ENCODE measurements around the gene EXOG.

EXOG gene

DNA sequence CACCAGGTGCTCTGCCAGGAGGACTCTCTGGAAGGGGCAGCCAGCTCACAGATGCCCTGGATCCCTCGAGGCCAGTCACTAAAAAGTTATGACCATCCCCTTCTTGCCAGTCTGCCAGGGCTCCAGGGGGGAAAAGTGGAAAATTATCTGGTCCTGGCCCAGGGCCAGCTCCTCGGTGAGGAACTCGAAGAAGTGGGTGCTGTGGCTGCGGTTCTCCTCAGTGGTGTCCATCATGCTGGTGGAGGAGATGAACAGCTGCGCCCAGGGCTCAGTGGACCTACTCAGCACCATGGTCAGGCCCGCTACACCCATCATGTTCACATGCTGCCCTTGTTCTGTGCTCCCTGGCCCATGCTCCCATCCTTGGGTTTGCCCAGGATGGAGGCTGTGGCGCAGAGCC is 19.2 kb downstream of the EXOG start:
- no peak for DNase-seq

DNA sequence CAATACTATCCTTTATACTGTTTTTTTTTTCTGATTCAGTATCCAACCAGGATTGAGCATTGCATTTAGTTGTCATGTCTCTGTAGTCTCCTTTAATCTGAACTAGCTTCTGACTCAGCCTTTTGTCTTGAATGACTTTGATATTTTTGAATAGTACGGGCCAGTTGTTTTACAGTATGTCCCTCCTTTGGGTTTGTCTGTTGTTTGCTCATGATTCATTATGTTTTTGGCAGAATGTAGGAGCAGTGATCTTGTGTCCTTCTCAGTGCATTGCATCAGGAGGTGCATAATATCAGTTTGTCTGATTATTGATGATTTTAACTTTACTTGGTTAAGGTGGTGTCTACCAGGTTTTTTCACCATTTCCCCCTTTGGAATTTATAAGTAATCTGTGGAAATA is 20.5 kb downstream of the EXOG start:
- no peak for DNase-seq

GRCh38 chr3:38519000-38519399 is 22.9 kb downstream of the EXOG start:
- no peak for DNase-seq

DNA sequence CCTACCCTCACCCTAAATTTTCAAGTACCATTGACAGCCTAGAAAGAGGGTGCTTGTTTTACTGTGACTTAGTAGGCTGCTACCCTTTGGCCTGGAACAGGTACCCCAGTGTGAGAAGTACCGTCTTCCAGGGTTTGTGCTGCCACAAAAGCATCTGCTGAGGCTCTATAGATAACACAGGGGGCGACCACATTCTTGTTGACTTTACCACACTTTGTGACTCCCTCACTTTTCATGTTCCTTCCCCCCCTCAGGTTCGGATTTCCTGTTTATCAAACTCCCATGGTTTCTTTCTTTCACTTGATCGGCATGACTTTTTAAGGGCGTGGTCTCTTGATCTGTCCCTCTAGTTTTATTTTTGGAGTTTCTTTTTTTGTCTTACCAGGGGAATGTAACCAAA is 23.5 kb downstream of the EXOG start:
- no peak for DNase-seq

DNA sequence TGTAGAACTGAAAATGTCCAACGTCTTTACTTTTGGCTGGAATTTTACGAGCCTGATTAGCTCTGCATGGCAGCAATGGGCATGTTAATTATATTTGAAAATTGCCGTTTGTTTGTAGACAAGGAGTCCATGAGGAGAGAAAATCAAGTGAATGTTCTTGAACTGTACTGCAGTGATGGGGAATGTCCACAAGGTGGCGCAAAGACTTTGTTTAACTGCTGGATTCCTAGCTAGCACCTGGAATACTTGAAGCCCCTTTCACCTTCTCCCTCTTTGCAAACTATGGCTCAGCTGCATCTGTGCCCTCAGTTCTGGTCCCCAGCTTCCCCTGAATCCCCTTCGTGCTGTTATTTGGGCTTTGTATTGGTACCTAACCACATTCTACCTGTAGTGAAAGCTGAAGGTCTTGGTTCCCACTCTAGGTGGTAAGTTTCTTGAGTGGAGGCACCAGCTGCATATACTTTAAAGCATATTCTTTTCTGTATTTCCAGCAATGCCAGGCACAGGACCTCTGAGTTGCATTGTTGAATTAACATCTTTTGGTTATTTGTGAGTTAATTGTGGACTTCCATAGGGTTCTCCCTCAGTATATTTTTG is 25.3 kb downstream of the EXOG start:
- DNase-seq = peak; percentile 2

DNA sequence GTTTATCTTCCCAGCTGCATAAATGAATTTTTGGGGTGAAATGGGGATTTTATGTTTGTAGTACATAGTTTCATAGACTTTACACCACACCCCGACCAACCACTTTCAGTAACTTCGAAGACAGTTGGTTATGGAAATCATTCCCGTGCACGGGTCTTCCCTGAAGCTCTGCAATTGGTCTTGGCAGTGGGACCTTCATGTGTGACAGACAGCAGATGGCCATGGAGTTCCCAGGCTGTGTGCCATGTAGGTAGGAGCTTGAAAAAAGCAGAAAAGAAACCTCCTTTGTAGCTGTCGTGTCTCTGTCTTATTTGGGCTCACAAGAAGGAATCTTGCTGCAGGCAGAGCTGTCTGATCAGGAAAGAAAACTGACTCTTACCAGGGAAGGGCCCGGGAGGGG is 25.9 kb downstream of the EXOG start:
- DNase-seq = no peak

DNA sequence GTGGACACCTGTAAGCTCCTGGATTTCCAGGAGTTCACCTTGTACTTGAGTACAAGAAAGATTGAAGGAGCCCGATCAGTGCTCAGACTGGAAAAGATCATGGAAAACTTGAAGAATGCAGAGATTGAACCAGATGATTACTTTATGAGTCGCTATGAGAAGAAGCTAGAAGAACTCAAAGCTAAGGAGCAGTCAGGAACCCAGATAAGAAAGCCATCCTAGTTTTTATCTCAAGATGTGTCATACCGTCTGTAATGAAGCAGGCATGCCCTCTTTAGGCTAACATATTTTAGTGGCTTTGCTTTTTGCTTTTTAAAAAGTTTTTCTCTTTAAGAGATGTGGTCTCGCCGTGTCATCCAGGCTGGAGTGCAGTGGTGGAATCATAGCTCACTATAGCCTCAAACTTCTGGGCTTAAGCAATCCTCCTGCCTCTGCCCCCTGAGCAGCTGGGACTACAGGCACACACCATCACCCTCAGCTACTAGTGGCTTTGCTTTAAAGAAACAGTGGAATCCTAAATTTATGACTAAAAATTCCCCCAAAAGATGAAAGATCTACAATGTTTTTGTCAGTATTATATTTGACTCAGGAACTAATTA is 28.1 kb downstream of the EXOG start:
- DNase-seq = no peak

DNA sequence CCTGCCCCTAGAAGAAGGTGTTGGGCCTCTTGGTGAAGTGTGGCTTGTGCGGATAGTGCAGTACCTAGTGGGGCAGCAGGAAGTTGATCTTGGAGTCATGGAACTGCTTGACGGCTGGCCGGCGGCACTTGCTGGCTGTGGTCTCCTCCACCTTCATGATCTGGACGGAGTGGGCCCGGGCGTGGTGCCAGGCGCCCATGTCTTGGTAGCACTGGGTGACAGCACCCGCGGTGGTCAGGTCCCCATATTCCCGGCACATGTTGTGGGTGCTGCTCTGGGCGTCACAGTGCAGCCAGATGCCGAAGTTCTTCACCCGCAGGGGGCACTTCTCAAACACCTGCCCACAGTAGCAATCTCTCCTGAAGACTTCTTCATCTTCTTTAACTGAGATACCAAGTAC is 30.7 kb downstream of the EXOG start:
- DNase-seq = no peak

DNA sequence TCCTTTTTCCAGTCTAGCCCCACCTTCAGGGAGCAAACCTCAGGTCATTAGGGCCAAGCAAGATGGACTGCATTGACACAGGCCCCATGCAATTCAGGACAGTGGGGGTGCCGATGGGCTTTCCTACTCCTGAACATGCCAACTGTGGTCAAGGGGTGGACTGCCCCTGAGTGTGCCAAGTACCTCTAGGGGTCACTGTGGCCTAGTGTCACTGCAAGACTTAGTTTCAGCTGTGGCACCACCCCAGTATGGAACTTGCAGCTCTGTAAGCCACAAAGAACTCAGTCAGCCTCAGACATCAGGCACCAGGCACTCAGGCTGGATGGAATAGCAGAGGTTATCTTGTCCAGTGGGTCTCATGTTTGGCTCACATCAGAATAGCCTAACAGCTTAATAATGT is 32.3 kb downstream of the EXOG start:
- no peak for DNase-seq

DNA sequence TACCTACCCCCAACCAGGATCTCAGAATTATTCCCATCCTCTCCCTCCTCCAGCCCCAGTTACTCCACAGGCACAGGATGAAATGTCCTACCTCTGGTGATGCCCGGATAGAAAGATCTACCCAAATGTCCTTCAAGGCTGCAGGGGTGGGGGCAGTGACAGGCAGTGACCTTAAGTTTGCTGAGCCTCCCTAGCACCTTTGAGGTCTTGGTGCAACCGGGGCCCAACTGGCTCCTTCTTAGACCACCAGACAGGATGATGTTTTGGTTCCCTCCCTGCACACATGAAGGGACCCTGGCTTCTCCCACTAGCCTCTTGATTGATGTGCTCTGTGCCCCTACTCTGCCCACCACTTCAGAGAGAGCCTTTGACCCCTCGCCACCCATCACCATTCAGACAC is 36.4 kb downstream of the EXOG start:
- no peak for DNase-seq

DNA sequence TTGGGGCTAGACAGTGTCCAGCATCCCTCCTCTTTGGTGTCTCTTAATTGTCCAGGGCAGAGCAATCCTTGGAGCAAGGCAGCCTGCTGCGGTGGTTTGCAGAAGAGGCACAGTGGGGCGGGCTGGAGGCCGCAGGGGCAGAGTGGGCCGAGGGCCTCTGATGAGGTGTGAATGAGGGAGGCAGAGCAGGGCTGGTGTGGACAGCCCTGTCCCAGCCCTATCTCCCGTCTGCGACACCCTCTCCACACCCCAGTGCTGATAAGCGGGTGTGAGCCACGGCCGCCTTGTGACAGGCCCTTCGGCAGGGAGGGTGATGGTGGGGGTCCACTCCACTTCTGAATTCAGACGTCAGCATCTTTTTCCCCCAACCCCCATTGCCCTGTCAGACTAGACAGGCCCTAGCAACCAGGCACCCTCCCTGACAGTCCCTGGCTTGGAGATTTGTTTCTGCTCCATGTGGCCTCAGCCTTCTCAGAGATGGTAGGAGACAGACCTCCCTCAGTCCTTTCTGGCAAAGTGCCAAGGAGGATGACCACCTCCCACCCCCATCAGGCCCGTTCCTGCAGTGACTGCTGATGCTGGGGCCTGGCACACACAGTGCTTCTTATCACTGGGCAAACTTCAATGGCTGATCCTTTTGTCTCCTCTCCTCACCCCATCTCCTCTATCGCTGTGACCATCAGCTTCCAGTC is 37.3 kb downstream of the EXOG start:
- no peak for DNase-seq

DNA sequence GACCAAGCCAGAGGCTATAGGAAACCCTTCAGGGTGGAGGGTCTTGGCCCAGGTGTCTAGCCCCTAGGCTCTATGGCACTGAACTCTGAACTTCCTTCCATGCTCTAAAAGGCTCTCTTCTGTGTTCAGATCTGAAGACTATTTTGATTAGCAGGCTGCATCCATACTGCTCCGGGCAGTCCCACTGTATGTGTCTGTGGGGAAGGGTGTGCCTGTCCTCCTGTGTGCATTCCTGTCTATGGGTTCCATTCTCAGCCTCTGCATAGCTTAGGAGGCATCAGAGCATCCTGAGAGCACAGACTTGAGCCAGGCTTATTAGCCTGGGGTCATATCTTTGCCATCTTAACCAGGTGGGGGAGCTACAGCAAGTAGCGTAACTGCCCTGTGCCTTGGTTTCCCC is 38.0 kb downstream of the EXOG start:
- no peak for DNase-seq

DNA sequence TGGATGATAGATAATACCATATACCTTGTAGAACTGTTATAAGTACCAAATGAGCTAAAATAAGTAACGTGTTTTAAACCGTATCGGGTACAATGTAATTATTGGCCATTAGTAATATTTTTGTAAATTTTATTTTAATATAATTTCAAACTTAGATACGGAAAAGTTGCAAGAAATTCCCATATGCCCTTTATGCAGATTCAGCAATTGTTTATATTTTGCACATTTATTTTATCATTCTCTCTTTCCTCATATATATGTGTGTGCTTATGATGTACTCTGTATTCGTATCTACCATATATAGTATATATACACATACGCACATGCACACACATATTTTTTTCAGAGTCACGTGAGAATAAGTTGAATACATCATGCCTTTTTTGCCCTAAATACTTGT is 38.5 kb downstream of the EXOG start:
- no peak for DNase-seq

- no peak for DNase-seq
Observed at GRCh38 chr3:38536671-38537070, 40.5 kb downstream of the EXOG start.

DNA sequence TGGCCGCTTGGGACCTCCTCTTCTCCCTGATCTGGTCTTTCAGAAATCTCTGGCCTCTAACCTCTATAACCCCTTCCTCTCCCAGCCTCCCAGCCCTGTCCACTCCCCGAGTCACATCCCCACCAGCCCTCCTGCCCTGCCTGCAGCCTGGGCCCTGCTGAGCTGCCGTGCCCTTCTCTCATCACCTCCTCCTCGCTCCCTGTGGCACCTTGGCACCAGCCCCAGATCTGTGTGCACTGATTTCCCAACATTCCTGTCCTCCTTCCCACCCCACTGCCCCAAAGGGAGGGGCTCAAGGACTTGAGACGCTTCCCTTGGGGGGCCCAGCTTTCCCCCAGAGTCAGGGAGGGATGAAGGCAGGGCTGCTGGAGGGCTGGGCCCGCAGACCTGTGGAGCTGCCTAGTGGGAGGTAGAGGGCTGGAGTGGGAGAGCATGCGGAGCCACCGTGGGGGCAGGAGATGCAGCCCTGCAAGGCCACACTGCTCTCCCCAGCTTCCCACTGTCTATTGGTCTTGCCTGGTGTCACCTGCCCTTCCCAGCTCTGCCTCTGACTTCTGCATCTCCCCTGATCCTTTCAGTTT is 42.7 kb downstream of the EXOG start:
- DNase-seq = no peak

DNA sequence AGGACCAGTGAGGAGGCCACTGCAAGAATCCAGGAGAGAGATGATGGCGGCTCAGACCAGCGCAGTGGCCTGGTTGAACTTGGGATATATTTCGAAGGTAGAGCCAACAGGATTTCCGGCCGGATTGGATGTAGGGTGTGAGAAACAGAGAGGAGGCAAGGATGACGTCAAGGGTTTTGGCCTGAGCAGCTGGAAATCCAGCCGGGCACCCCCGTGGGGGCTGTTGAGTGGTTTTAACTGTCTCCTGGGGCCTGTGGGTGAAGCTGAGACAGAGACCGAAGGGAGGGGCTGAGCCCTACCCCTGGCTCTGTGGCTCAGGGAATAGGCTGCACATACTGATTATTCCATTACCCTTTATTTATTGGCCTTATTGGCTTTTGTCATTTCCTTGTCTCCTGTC is 45.7 kb downstream of the EXOG start:
- DNase-seq = no peak

DNA sequence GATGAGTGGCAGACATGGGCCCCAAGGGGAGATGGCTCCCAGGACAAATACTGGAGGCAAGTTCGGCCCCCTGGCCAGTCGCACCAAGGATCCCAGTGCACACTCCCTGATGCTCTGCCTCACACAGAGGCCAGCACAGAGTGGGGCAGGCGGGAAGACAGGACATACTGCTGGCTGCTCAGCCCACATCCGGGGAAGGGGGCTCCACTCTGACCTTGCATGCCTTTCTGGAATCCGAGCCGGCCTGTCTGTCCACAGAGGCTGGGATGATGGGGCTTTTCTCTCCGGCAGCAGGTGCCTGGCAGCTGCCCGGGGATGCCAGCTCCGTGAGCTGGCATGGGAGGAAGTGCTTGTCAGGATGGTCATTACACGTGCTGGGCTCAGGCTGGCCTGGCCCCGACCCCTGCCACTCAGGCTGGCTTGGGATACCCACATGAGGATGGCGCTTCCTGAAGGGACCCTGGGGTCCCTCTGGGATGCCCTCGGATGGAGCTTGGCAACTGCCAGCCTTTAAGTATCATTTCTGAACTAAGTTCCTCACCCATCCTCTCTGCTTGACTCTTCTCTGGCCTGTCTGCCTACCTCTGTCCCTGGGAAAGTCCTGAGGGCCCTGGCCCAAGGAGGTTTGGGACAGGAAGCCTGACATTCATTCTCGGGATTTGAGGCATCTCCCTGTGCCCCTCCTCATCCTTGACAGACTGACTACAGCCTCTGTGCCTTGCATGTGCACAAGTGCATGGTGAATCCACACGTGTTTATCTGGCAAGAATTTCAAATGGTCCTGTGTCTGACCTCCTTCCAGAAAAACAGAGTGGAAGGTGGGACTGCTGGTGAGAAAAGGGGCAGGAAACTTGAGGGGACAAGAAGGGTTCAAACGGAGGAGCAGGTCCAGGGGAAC is 46.5 kb downstream of the EXOG start:
- DNase-seq = no peak

DNA sequence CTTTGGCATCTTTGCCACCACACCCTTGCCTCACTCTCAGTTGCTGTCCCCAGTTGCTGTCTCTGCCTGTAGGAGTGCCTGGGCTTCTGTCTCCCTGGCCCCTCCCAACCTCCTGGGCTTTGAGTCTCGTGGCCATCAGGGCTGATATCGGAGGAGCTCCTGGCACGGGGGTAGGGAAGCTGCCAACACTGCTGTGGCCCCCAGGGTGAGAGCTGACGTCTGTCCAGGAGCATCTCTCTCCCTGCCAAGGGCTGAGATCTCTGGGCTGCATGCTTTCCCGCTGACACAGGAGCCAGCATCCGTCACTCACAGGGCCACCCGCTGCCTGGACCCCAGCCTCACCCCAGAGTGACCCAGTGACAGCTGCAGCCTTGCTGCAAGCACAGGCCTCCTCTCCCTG is 47.4 kb downstream of the EXOG start:
- DNase-seq = no peak

GRCh38 chr3:38544926-38545325 is 48.8 kb downstream of the EXOG start:
- no peak for DNase-seq

- no peak for DNase-seq
Observed at GRCh38 chr3:38545550-38545949, 49.4 kb downstream of the EXOG start.

GRCh38 chr3:38545983-38546382 is 49.8 kb downstream of the EXOG start:
- DNase-seq = no peak

- no peak for DNase-seq
Observed at GRCh38 chr3:38548154-38548931, 52.2 kb downstream of the EXOG start.

DNA sequence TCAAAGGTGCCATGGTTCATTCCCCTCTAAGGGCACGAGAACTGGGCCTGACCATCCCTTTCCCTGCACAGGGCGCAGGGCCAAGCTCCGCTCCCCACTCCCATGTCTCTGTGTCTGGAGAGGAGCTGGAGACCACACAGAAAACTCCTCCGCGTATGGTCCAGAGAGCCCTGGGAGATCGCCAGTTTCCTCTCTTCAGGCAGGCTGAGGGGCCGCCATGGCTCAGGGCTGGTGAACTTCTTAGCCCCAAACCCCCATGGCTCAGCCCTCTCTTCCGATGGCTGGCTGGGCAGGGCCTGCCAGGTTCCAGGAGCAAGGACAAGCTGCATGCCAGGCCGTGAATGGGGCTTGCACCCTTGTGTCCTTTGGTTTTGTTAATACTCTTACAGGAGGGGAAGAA is 52.9 kb downstream of the EXOG start:
- no peak for DNase-seq
